HEK293T (cell line): ENCODE data around the gene ABCC6.
"Not testable (repeated sequence)": the region's sequence is repeated elsewhere in the genome, so short reads cannot be mapped to it uniquely, and the experiment has no call there.

Experiments
- BHLHE40 ChIP-seq: fragments of 450-650 bp; IDR thresholded peaks from 2 replicates; pipeline ENCODE4 v1.6.1; 2016; ENCODE audit warnings: mild to moderate bottlenecking, moderate library complexity, borderline replicate concordance
- FOXA1 ChIP-seq: fragments of 450-650 bp; IDR thresholded peaks from 2 replicates; pipeline ENCODE4 v1.6.1; 2016; ENCODE audit warnings: mild to moderate bottlenecking
- FOXM1 ChIP-seq: fragments of 450-650 bp; IDR thresholded peaks from 2 replicates; pipeline ENCODE4 v1.6.1; 2017; ENCODE audit warnings: mild to moderate bottlenecking, borderline replicate concordance
- HDGF ChIP-seq: fragments of 450-650 bp; IDR thresholded peaks from 2 replicates; pipeline ENCODE4 v1.6.1; 2017; ENCODE audit warnings: antibody characterized with exemption, borderline replicate concordance
- ZNF384 ChIP-seq: fragments of 450-650 bp; IDR thresholded peaks from 2 replicates; pipeline ENCODE4 v1.6.1; 2016

DNA sequence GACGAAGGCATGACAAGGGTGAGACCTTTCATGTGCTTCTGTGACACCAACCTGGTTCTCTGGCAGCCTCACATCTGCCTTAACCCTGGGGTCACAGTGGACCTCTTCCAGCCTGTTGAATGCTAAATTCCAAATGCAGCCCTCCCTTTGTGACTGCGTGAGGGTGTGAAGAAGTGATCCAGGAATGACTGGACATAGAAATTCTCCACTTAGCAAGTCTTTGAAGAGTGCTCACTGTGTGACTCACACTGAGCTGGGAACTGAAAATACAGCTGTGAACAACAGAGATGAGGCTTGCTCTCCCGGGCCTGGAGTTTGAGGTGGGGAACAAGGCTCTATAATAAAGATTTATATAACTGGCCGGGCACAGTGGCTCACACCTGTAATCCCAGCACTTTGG, 23.9 kb downstream of the ABCC6 start:
- TF ChIP-seq FOXA1, ZNF384, FOXM1, BHLHE40, HDGF: not testable (repeated sequence)
